ENCODE measurements around the gene NTMT1.
A peak's percentile ranks its signal among the peaks of the same experiment; 100 is the strongest.

The NTMT1 gene

GRCh38 chr9:129639034-129639630 lies 13.2 kb downstream of the NTMT1 start:
- peak overlapping the region in 1 of 2 donors; percentile 55 for H3K27ac Mint-ChIP-seq
- H3K4me3 Mint-ChIP-seq = no peak overlapping the region
- peaks cover 12 to 16% of the 10 kb centered on the region in 2 donors for H3K4me1 Mint-ChIP-seq (ENCODE audit: low read depth in 2 of 2)
- DNase-seq = no peak
- no peaks in the 10 kb centered on the region for H3K9me3 Mint-ChIP-seq
- no peaks in the 10 kb centered on the region for H3K27me3 Mint-ChIP-seq
- ATAC-seq (replicated peaks) = no peak
- H3K36me3 Mint-ChIP-seq (ENCODE audit: insufficient read depth) = peaks cover 60% of the 10 kb centered on the region

GRCh38 chr9:129639756-129640085 lies 13.8 kb downstream of the NTMT1 start:
- Mint-ChIP-seq H3K27me3 (no peaks in the 10 kb centered on the region), H3K9me3 (no peaks in the 10 kb centered on the region), H3K4me3 (peak overlapping the region; percentile 82 to 84), H3K36me3 (ENCODE audit: insufficient read depth) (peaks cover 54% of the 10 kb centered on the region), H3K4me1 (ENCODE audit: low read depth in 2 of 2) (peaks cover 12 to 16% of the 10 kb centered on the region in 2 donors), H3K27ac (peak overlapping the region in 1 of 2 donors; percentile 55)
- no peak for ATAC-seq (replicated peaks)
- no peak for DNase-seq

GRCh38 chr9:129640086-129640870 lies 14.3 kb downstream of the NTMT1 start:
- no peak for ATAC-seq (replicated peaks)
- Mint-ChIP-seq H3K9me3 (no peaks in the 10 kb centered on the region), H3K4me1 (ENCODE audit: low read depth in 2 of 2) (peaks cover 12 to 16% of the 10 kb centered on the region in 2 donors), H3K27me3 (no peaks in the 10 kb centered on the region), H3K4me3 (peak overlapping the region; percentile 82 to 84), H3K27ac (peak overlapping the region; percentile 25 to 91), H3K36me3 (ENCODE audit: insufficient read depth) (peaks cover 48% of the 10 kb centered on the region)
- no peak for DNase-seq

DNA sequence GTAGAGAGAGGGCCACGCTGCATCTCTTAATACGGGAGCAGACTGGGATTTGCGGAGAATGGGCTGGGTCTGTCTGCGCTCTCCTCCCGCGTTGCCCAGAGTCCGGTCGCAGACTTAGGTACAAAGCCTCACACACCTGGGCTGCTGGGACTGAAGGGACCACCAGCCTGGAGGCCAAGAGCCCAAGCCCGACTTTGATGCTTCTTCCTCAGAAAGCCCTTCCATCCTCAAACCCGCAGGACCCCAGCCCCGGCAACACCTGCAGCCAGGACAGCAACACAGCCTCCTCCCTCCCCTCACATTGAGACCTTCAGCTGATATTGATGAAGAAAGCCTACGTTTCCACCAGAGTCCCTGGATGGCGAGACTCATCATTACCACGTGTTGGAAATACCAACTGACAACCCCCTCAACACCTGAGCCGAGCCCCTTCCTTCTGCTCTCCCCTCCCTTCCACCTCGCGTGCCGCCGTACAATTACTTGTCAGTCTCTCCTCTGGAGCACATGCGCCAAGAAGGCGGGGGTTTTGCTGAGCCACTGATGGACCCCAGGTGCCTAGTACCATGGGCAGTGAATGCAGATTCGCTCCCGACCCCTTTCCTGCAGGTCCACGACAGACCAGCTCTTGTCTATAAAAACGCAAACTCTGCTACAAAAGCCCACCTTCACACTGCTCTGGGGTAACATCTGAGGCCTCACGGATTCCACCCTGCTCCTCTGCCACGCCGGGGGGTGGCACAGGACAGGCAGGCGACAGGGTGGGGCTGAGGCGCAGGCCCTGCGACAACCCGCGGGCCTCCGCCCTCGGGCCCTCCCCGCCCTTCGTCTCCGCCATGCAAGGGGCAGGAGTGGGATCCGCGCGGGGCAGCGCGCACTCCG lies 15.1 kb downstream of the NTMT1 start:
- peak overlapping the region; percentile 82 to 84 for H3K4me3 Mint-ChIP-seq
- DNase-seq (no peak), ATAC-seq (replicated peaks) (peak; percentile 58)
- H3K4me1 Mint-ChIP-seq (ENCODE audit: low read depth in 2 of 2) = peaks cover 12 to 16% of the 10 kb centered on the region in 2 donors
- peak overlapping the region; percentile 91 to 94 for H3K27ac Mint-ChIP-seq
- H3K36me3 Mint-ChIP-seq (ENCODE audit: insufficient read depth) = peaks cover 40% of the 10 kb centered on the region
- no peaks in the 10 kb centered on the region for H3K27me3 Mint-ChIP-seq
- H3K9me3 Mint-ChIP-seq = no peaks in the 10 kb centered on the region

- DNase-seq = peak; percentile 93 to 95 (median 94)
- ATAC-seq (replicated peaks) = peak; percentile 86
- no peaks in the 10 kb centered on the region for H3K9me3 Mint-ChIP-seq
- H3K27me3 Mint-ChIP-seq = no peaks in the 10 kb centered on the region
- H3K27ac Mint-ChIP-seq = peak within 1 kb of the TSS; percentile 91 to 94
- peaks cover 12 to 16% of the 10 kb centered on the region in 2 donors for H3K4me1 Mint-ChIP-seq (ENCODE audit: low read depth in 2 of 2)
- H3K4me3 Mint-ChIP-seq = peak within 1 kb of the TSS; percentile 82 to 84
- H3K36me3 Mint-ChIP-seq (ENCODE audit: insufficient read depth) = peaks cover 31% of the 10 kb centered on the region
These were observed 16.0 kb downstream of the NTMT1 start, which contains the start of gene ASB6 for GRCh38 chr9:129641750-129642585. TSS of gene ASB6 (minus strand) at chr9:129642151. CDS start at chr9:129641999, 152 bp downstream.

DNA sequence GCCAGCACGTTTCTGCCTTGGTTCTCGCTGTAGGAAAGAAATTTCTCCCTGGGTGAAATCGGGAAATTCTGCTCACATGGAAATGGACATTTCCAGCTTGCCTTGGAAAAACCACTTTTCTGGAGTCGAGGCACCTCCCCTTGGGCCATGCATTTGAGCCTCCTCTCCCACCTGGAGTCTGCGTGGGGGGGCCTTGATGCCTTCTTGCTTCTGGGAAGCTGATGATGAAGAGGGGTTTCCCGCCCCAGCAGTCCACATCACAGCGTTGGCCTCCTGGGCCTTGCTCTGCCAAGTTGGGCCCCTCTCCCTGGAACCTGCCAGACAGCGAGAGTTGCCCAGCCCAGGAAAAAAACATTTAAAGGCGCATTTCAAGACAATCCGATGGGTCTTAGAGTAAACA lies 17.7 kb downstream of the NTMT1 start:
- no peak for ATAC-seq (replicated peaks)
- peaks cover 15% of the 10 kb centered on the region for H3K36me3 Mint-ChIP-seq (ENCODE audit: insufficient read depth)
- no peaks in the 10 kb centered on the region for H3K27me3 Mint-ChIP-seq
- H3K27ac Mint-ChIP-seq = peak overlapping the region in 1 of 2 donors; percentile 91
- H3K4me1 Mint-ChIP-seq (ENCODE audit: low read depth in 2 of 2) = peaks cover 11 to 12% of the 10 kb centered on the region in 2 donors
- H3K4me3 Mint-ChIP-seq = peak overlapping the region; percentile 40 to 84
- no peaks in the 10 kb centered on the region for H3K9me3 Mint-ChIP-seq
- DNase-seq = no peak

DNA sequence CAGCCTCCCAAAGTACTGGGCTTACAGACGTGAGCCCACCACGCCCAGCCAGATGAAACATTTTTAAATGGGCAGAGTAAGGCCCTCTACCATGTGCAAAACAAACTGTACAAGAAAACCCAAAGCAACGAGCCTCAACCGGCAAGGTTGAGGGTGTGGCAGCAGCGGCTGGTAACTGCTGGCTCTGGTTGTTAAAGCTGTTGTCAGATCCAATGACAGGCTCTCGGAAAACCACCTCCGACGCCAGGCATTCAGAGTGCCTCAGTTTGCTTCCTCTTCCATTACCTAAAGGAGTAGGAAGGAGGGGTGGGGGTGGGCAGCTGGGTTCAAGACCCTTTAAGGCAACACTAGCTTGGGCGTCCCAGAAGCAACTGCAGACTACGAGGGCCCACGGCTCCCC lies 18.4 kb downstream of the NTMT1 start:
- Mint-ChIP-seq H3K27me3 (no peaks in the 10 kb centered on the region), H3K27ac (no peak overlapping the region), H3K4me3 (no peak overlapping the region), H3K9me3 (no peaks in the 10 kb centered on the region), H3K36me3 (ENCODE audit: insufficient read depth) (peaks cover 15% of the 10 kb centered on the region), H3K4me1 (ENCODE audit: low read depth in 2 of 2) (peaks cover 11 to 12% of the 10 kb centered on the region in 2 donors)
- DNase-seq = no peak
- ATAC-seq (replicated peaks) = no peak

DNA sequence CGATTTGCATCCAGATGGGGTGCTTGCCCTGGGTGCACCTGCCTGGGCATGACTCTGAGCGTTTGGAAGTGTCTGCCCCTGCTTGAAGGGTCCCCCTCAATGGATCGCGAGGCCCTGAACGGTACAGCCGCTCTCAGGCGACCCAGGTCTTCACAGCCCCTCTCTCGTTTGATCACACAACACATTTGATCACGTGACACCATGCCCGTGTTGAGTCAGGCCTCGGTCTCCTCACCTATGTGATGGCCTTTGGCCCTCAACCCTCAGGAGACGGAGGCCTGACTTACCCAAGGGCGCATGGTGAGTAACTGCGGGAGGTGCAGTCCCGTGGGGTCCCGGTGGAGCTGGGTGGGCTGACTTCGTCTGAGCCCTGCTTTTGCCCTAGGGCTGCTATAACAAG lies 18.9 kb downstream of the NTMT1 start:
- Mint-ChIP-seq H3K9me3 (no peaks in the 10 kb centered on the region), H3K27ac (no peak overlapping the region), H3K4me3 (no peak overlapping the region), H3K36me3 (ENCODE audit: insufficient read depth) (peaks cover 15% of the 10 kb centered on the region), H3K27me3 (peaks cover 0 to 2% of the 10 kb centered on the region in 2 donors), H3K4me1 (ENCODE audit: low read depth in 2 of 2) (peaks cover 9 to 11% of the 10 kb centered on the region in 2 donors)
- ATAC-seq (replicated peaks) (no peak), DNase-seq (no peak)

DNA sequence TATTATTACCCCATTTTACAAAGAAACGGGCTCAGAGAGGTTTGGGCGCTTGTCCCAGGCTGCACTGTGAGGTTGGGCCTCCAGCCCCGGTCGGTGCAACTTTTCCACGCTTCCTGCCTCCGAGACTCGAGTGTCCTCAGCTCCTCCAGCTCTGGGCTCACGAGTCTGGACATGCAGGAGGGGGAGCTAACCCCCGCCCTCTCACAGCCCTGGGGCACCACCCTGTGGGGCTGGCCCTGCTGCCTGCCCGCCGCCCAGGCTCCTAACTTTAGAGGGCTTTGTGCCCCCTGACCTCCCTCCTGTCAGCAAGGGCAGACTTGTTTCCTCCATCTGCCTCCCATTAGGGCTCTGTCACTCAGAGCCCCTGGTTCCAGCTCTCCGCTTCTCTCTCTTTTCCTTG lies 20.3 kb downstream of the NTMT1 start:
- DNase-seq = no peak
- Mint-ChIP-seq H3K9me3 (no peaks in the 10 kb centered on the region), H3K4me3 (no peak overlapping the region), H3K4me1 (ENCODE audit: low read depth in 2 of 2) (peaks cover 3 to 4% of the 10 kb centered on the region in 2 donors), H3K36me3 (ENCODE audit: insufficient read depth) (peaks cover 15% of the 10 kb centered on the region), H3K27me3 (peaks cover 0 to 11% of the 10 kb centered on the region in 2 donors), H3K27ac (no peak overlapping the region)
- no peak for ATAC-seq (replicated peaks)

DNA sequence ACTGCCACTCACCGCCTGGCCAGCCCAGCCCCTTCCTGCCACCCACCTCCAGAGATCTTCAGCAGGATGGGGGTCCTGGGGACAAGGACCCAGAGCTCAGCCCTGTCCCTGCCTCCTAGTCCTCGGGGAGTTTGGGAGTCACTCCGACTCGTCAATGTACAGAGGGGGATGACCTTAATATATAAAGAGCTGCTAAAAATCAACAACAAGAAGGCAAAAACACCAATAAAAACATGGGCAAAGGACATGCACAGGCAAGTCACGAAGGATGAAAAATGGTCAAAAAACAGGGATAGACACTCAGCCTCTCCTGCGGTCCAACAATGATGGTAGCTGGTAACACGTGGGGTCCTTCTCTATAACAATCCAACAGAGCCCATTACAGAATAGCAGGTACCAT lies 20.7 kb downstream of the NTMT1 start:
- H3K4me3 Mint-ChIP-seq = no peak overlapping the region
- peaks cover 0 to 1% of the 10 kb centered on the region in 2 donors for H3K4me1 Mint-ChIP-seq (ENCODE audit: low read depth in 2 of 2)
- no peak overlapping the region for H3K27ac Mint-ChIP-seq
- DNase-seq (no peak), ATAC-seq (replicated peaks) (no peak)
- H3K27me3 Mint-ChIP-seq = peaks cover 0 to 11% of the 10 kb centered on the region in 2 donors
- H3K36me3 Mint-ChIP-seq (ENCODE audit: insufficient read depth) = peaks cover 13% of the 10 kb centered on the region
- no peaks in the 10 kb centered on the region for H3K9me3 Mint-ChIP-seq

- H3K9me3 Mint-ChIP-seq = no peaks in the 10 kb centered on the region
- DNase-seq (no peak), ATAC-seq (replicated peaks) (no peak)
- no peak overlapping the region for H3K27ac Mint-ChIP-seq
- peaks cover 0 to 11% of the 10 kb centered on the region in 2 donors for H3K27me3 Mint-ChIP-seq
- no peaks in the 10 kb centered on the region for H3K4me1 Mint-ChIP-seq (ENCODE audit: low read depth in 2 of 2)
- peaks cover 4% of the 10 kb centered on the region for H3K36me3 Mint-ChIP-seq (ENCODE audit: insufficient read depth)
- H3K4me3 Mint-ChIP-seq = no peak overlapping the region
These were observed 21.7 kb downstream of the NTMT1 start for GRCh38 chr9:129647635-129648034.

- DNase-seq (no peak), ATAC-seq (replicated peaks) (no peak)
- H3K4me1 Mint-ChIP-seq (ENCODE audit: low read depth in 2 of 2) = no peaks in the 10 kb centered on the region
- H3K36me3 Mint-ChIP-seq (ENCODE audit: insufficient read depth) = no peaks in the 10 kb centered on the region
- no peak overlapping the region for H3K4me3 Mint-ChIP-seq
- no peak overlapping the region for H3K27ac Mint-ChIP-seq
- H3K9me3 Mint-ChIP-seq = no peaks in the 10 kb centered on the region
- peaks cover 0 to 11% of the 10 kb centered on the region in 2 donors for H3K27me3 Mint-ChIP-seq
These were observed 22.3 kb downstream of the NTMT1 start for GRCh38 chr9:129648092-129648763.
